H54 (cell line): ENCODE measurements around the gene TP53I13.

ENCODE experiments used
- DNase-seq: peaks from one replicate; pipeline ENCODE4 v3.0.0; 2011; ENCODE audit warnings: low spot score, mixed read lengths; ENCODE audit not compliant: insufficient read length
- FAIRE-seq: peaks from 3 replicates; lab custom pipeline; 2011; peaks lifted over from hg19 to GRCh38; lab: Jason Lieb, UNC
- POLR2A ChIP-seq: IDR thresholded peaks from 2 replicates; pipeline ENCODE4 v1.6.1; 2011; ENCODE audit warnings: low read depth, mild to moderate bottlenecking, low read length

The TP53I13 gene

DNA sequence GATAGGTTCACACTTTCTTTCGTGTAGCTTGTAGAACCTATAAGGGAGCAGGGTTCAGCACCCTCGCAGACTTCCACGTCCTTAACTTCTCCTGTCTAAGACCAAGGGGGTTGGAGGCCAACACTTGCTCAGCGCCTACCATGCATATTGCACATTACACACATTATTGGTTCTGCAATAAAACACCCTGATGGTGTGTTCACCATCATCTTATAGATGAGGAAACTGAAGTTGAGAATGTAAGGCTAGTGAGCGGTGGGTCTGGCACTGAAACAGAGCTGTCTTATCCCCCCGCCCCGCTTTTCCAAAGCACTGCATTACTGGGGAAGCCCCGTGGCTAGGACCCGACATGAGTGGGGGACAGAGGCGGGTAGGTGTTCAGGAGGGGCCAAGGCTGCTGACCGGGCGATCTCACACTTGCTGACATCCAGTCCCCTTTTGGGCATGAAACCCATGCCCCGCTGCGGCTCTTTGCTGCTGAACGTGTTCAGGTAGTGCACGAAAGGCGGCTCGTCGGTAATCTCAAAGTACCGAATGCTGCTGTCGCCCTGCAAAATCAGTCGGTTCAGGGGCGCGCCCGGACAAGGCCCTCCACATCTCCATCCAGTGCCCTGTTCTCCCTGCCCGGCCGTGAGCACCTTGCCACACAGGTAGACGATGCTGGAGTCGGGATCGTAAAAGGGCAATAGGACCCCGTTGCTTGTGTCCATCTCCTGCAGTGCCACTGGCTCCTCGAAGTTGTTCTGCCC lies 48.0 kb downstream of the TP53I13 start:
- FAIRE-seq (no peak), DNase-seq (no peak)
- TF ChIP-seq POLR2A = no peak

DNA sequence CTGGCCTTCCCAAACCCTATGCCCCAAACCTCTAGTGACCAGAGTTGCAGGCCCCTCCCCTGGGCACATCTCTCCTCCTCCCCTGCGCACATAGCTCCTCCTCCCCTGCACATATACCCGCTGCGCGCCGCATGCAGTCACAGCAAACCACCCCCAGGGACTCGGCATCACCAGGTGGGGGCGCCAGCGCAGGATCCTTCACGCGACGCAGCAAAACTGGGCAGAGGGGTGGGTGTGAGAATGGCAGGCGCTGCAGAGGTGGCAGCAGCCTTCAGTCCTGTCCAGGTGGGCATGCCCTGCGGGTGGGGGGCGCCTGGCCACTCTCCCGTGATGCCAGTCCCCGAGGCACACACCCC lies 48.6 kb downstream of the TP53I13 start:
- no peak for FAIRE-seq
- no peak for DNase-seq
- no peak for TF ChIP-seq POLR2A

DNA sequence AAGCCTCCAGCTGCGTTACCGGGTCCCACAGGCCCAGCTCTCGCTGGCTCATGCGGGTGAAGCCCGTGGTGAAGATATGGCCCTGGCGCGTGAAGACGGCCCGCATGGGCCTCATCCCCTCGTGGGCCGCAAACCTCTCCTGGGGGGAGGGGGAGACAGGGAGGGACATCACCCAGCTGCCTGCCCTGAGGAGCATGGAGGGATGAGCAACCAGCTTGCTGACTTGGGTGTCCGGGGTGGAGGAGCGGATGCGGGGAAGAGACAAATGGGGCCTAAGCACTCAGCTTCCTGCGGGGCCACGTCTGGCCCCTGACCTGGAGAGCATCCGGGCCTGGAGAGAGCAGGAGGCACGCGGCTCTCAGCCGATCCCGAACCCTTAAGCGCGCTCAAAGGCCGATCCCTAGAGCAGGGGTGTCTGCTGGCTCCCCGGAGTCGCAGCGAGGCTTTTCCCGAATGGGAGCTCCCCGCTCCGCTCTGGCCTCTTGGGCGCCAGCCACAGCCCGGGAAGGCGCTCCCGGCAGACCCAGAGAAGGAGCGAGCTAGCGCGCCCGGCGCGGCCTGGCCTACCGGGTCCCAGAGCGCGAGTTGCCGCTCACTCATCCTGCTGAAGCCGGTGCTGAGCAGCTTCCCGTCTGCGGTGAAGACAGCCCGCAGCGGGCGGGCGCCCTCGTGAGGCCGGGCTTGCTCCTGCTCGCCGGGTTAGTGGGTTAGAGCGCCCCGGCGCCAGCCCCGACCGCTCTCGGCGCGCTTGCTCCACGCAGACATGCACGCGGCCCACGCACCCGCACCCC lies 49.2 kb downstream of the TP53I13 start:
- DNase-seq (no peak), FAIRE-seq (no peak)

DNA sequence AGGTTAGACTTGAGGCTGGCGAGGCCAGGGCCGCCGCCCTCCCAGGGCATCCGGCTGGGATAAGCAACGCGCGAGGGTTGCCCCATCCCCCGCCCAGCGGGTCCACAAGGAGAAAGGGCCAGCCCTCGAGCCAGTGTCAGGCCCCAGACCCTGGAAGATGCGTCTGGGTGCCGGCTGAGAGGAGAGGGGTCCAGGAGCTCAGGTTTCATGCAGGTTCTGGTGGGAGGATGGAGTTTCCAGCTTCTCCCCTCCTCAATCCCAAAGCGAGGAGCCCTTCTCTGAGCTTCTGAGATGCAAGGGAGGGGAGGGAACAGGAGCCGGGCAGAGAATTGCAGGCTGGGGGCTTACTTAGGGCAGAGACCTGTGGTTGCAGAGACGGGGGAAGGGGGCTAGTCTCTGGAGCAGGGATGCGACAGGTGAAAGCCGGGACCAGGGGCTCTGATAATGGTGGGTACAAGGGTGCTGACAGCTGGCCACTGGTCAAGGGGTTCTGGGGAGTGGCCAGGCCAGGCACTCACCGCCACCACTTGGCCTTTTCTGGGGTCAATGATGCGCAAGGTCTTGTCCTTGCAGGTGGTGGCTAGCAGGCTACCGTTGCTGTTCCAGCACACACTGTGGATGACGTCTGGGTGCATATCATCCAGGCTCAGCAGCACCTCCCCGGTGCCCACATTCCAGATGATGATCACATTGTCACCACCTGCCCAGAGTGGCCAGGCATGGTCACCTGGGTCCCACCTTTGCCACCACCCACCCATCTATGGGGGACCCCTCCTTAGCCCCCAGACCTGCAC lies 50.0 kb downstream of the TP53I13 start:
- FAIRE-seq (no peak), DNase-seq (no peak)

More for the DNA sequence above, 49.2 kb downstream of the TP53I13 start:
- TF ChIP-seq POLR2A = no peak

DNA sequence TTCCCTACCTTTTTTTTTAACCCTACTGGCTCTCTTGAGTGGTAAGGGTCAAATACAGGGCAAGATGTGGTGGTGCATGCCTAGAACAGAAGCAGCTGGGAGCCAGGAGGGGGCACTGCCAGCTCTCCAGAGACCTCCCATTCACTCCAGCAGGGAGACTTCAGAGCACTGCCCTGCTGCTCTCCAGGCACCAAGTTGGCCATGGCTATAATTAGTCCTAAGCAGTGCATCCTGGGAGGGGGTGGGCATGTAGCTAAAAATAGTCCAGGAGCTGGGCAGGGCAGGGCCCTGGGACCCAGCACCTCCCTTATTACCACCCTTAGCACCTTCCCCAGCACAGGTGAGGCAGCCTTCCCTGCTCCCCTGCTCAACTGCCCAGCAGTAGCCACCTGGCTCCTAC lies 50.8 kb downstream of the TP53I13 start:
- no peak for DNase-seq
- no peak for FAIRE-seq
- no peak for TF ChIP-seq POLR2A

More for the DNA sequence above, 50.0 kb downstream of the TP53I13 start:
- TF ChIP-seq POLR2A = no peak

DNA sequence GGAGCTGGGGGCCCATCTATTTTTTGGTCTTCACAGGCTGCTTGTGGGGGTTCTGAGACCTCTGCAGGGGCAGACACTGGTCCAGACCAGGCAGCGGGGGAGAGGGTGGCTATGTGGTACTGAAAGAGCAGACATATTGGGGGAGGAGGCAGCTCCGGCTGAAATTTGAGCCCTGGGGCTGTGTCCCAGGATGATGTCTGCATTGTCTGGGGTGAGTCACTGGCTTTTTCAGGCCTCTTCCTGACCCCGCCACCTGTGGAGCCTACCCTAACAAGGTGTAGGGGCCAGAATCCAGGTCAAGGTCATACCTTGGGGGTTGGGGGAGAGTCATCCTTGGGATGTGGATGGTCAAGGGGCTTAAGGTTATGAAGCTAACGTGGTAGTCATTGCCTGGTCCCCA lies 51.8 kb downstream of the TP53I13 start:
- FAIRE-seq (no peak), DNase-seq (peak; percentile 75)
- TF ChIP-seq POLR2A = no peak

DNA sequence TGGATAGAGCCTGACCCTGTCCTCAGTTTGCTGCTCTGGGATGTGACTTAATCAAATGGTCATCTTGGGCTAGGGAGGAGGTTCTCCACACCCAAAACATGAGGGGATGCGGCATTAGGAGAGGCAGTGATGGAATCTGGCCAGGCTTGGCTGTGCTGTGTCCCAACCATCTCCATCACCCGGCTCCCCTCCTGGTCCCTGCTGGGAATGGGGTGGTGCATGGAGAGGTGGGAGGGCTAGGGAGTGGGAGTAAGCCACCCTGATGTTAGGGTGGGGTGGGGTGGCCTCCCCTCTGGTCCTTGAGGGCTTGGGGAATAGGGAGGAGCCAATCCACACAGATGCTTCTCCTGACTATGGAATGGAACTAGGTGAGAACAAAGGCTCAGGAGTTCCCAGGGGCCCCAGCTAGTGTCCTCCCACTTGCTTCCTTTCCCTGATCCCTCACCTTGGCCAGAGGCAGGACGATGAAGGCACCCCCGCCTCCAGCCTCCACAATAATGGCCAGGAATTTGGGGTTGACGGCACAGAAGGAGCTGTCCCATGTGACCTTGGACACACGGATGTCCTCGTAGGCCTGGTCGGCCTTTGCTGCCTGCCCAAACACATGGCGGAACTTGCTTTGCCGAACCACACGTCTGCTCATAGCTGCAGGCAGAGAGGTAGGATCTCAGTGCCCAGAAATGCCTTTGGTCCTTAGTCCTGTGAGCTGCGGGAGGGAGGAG lies 52.4 kb downstream of the TP53I13 start:
- no peak for TF ChIP-seq POLR2A
- no peak for FAIRE-seq
- no peak for DNase-seq

DNA sequence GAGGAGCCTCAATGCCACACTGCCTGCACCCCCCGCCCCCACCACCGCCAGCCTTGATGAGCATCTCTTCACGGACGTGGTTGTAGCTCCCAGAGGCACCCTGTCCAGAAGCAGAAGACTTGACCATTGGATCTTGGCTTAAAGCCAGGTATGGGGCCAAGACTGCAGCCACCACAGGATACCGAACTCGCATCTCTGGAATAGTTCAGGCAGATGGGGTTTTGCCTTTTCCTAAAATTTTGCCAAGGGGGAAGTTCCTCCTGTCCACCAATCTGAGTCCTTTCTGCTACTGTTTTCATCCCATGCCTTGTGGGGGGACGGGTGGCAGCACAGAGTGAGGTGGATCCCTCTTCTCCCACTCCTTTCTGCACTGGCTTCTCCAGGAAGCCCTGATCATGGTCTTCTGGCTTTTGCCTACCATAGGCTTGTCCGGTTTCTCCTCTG lies 53.3 kb downstream of the TP53I13 start:
- no peak for FAIRE-seq
- no peak for DNase-seq
- no peak for TF ChIP-seq POLR2A
